K562 (cell line): ENCODE results near the gene BRICD5. TPM values are rescaled to one million over a fixed set of nuclear protein-coding genes. Genes with fewer than 3 reads are reported as not detected.

Experiments
- ATAC-seq: fragments of 200-7000 bp; cut with Tn5 transposase; 3 replicates; pipeline ENCODE4 v1.9.1; 2020; ENCODE audit warnings: moderate library complexity
- BruUV-seq: library from RNA; stranded (reverse); fragments of 400-500 nt; replicated peaks from 2 replicates; lab custom pipeline; 2021; lab: Mats Ljungman, UMichigan
- CTCF ChIA-PET: fragments of 300-600 bp; formaldehyde crosslinking; extraction: SDS; loops from one replicate; lab custom pipeline; 2021; ENCODE audit warnings: low intra/inter-chr PET ratio; lab: Yijun Ruan, JAX
- POLR2A ChIA-PET: fragments of 300-600, 350-650 bp; sonication (Branson Sonifier 250); formaldehyde crosslinking; extraction: SDS; loops from one replicate; lab custom pipeline; 2021; ENCODE audit warnings: antibody characterized with exemption, inconsistent platforms; lab: Yijun Ruan, JAX
- DNase-seq, 4 experiments: peaks; one replicate each; pipeline versions ENCODE4 v3.0.0 to v3.0.0-alpha.2; 2011 to 2018; ENCODE audit warnings: low spot score in 3 of 4, mixed read lengths in 3 of 4; ENCODE audit errors: extremely low read depth in 1 of 4
- FAIRE-seq: peaks from 2 replicates; lab custom pipeline; 2011; peaks lifted over from hg19 to GRCh38; lab: Jason Lieb, UNC
- H2AFZ ChIP-seq: 2 replicates; pipeline ENCODE4 v1.6.0; 2011; ENCODE audit warnings: low read depth, low read length, control low read depth, inconsistent platforms
- H3K27ac ChIP-seq: fragments of 200-600 bp; 3 replicates; pipeline ENCODE4 v1.8.0; 2011; ENCODE audit warnings: low read depth, mild to moderate bottlenecking, control low read depth, inconsistent platforms, low read length, moderate library complexity, mixed read lengths; ENCODE audit errors: extremely low read depth
- H3K27me3 ChIP-seq, 2 experiments: fragments of 300-600 bp in 1 of 2; 2 replicates in 1 of 2; 3 replicates in 1 of 2; pipeline versions ENCODE4 v1.6.0 to v1.8.0; 2011; ENCODE audit warnings: inconsistent platforms in 2 of 2, low read length in 2 of 2, mild to moderate bottlenecking in 1 of 2, mixed read lengths in 1 of 2, moderate library complexity in 1 of 2; ENCODE audit not compliant: control insufficient read depth in 2 of 2, insufficient read depth in 2 of 2
- H3K36me3 ChIP-seq: fragments of 300-600 bp; 3 replicates; pipeline ENCODE4 v1.8.0; 2011; ENCODE audit warnings: mild to moderate bottlenecking, low read length, inconsistent platforms; ENCODE audit not compliant: control insufficient read depth, insufficient read depth
- H3K4me1 ChIP-seq, 2 experiments: fragments of 200-600 bp in 1 of 2; replicated peaks in 1 of 2; 2 replicates in 1 of 2; 3 replicates in 1 of 2; pipeline versions ENCODE4 v1.5.1 to v1.8.0; 2011; ENCODE audit warnings: inconsistent platforms in 2 of 2, low read length in 2 of 2, mild to moderate bottlenecking in 1 of 2, mixed read lengths in 1 of 2, moderate library complexity in 1 of 2; ENCODE audit not compliant: control insufficient read depth in 2 of 2, insufficient read depth in 2 of 2
- H3K4me2 ChIP-seq: 2 replicates; pipeline ENCODE4 v1.6.1; 2011; ENCODE audit warnings: low read length, control low read depth, inconsistent platforms, mixed read lengths; ENCODE audit not compliant: insufficient read depth
- H3K4me3 ChIP-seq: fragments of 200-600 bp; sonication (generic), shearing (Covaris generic); 2 replicates; pipeline ENCODE4 v1.5.1; 2016; ENCODE audit warnings: control low read depth, inconsistent platforms
- H3K79me2 ChIP-seq: fragments of 200-600 bp; 3 replicates; pipeline ENCODE4 v1.8.0; 2011; ENCODE audit warnings: low read length, inconsistent platforms; ENCODE audit not compliant: control insufficient read depth, insufficient read depth
- H3K9ac ChIP-seq, 2 experiments: 2 replicates each; pipeline versions ENCODE4 v1.6.0 to v1.6.1; 2011; ENCODE audit warnings: low read depth in 2 of 2, low read length in 2 of 2, control low read depth in 1 of 2, inconsistent platforms in 1 of 2, mild to moderate bottlenecking in 1 of 2, mixed read lengths in 1 of 2; ENCODE audit not compliant: insufficient read depth in 1 of 2
- H3K9me1 ChIP-seq: one replicate; pipeline ENCODE4 v1.6.0; 2011; ENCODE audit warnings: inconsistent platforms, mild to moderate bottlenecking, low read length, moderate library complexity; ENCODE audit not compliant: control insufficient read depth, insufficient read depth
- H3K9me3 ChIP-seq: replicated peaks from 2 replicates; pipeline ENCODE4 v1.5.1; 2011; ENCODE audit warnings: low read depth, low read length, inconsistent platforms; ENCODE audit not compliant: control insufficient read depth, insufficient read depth
- H4K20me1 ChIP-seq: replicated peaks from 2 replicates; pipeline ENCODE4 v1.6.1; 2011; ENCODE audit warnings: low read length, inconsistent platforms, mixed read lengths; ENCODE audit not compliant: control insufficient read depth, insufficient read depth
- CBFB ChIP-seq: sonication (generic); formaldehyde crosslinking; IDR thresholded peaks from 2 replicates; pipeline ENCODE4 v1.4.0; 2020; ENCODE audit warnings: mild to moderate bottlenecking, missing genetic modification reagents
- NUFIP1 ChIP-seq: fragments of 450-650 bp; IDR thresholded peaks from 2 replicates; pipeline ENCODE4 v1.6.1; 2018; ENCODE audit not compliant: partially characterized antibody
- RBFOX2 ChIP-seq: fragments of 200-400 bp; formaldehyde crosslinking; IDR thresholded peaks from 2 replicates; pipeline ENCODE4 v1.6.1; 2017; ENCODE audit warnings: low read depth, mild to moderate bottlenecking, low read length, moderate library complexity
- SREBF1 ChIP-seq: fragments of 150-350 bp; IDR thresholded peaks from 2 replicates; pipeline ENCODE4 v1.6.1; 2014; ENCODE audit warnings: antibody characterized with exemption, low read depth, low read length, borderline replicate concordance
- ZKSCAN3 ChIP-seq: fragments of 250-450 bp; sonication (Bioruptor Pico); IDR thresholded peaks from 2 replicates; pipeline ENCODE4 v1.4.0; 2020
- WGBS: fragments of 100-300 bp; shearing (Covaris generic); methylation state at CpG from one replicate; pipeline ENCODE4 v1.1.6; 2016; ENCODE audit warnings: low coverage, mixed read lengths; ENCODE audit not compliant: insufficient coverage; ENCODE audit errors: missing lambda C conversion rate; 5-methylcytosine and 5-hydroxymethylcytosine counted together
- in situ Hi-C: fragments of 300-500 bp; cut with MboI; formaldehyde crosslinking; loops from 4 replicates; pipeline ENCODE4 v1.15.0; 2018; ENCODE audit warnings: inconsistent platforms, mixed read lengths
- intact Hi-C: fragments of 100-400 bp; cut with micrococcal nuclease; formaldehyde crosslinking; loops from 2 replicates; pipeline ENCODE4 v1.14.2; 2022
- polyA plus RNA-seq, 8 experiments: library from polyadenylated mRNA; depleted of rRNA in 4 of 8; stranded (reverse) in 5 of 8; unstranded in 3 of 8; fragments of >200 nt; fragmentation: Nextera tagmentation in 2 of 8; fragmentation: Illumina TruSeq in 1 of 8; extraction: Ambion mirVana in 2 of 8; extraction: Trizol in 1 of 8; gene quantifications; 2 replicates each; pipeline versions ENCODE4 v1.2.1 to v1.2.3, GENCODE V29; 2011 to 2014; ENCODE audit warnings: inconsistent platforms in 1 of 8, missing spikeins in 1 of 8
- total RNA-seq, 7 experiments: library from RNA; depleted of rRNA in 6 of 7; stranded (reverse); fragments of >200 nt in 6 of 7; fragmentation: Illumina TruSeq in 2 of 7; extraction: Trizol in 2 of 7; gene quantifications; 2 replicates each; pipeline versions ENCODE4 v1.2.1 to v1.2.3, GENCODE V29; 2011 to 2021; ENCODE audit warnings: low replicate concordance in 1 of 7
- TF ChIP-seq, protein P1 (sequence below): fragments of 250-450 bp; sonication (Bioruptor Pico); IDR thresholded peaks from 2 replicates; pipeline ENCODE4 v1.6.1; 2021; ENCODE audit warnings: mild to moderate bottlenecking
- TF ChIP-seq, protein P2 (sequence below): sonication (generic); formaldehyde crosslinking; IDR thresholded peaks from 2 replicates; pipeline ENCODE4 v1.8.1; 2023; ENCODE audit warnings: mild to moderate bottlenecking, missing genetic modification reagents

The BRICD5 gene
- total and polyA plus RNA-seq, 9 of the 15 experiments (the other 6 are each of a cell fraction or from before 2014, with no cell fraction given): 0.24 to 15.1 (median 2.4) TPM; not detected in 1

DNA sequence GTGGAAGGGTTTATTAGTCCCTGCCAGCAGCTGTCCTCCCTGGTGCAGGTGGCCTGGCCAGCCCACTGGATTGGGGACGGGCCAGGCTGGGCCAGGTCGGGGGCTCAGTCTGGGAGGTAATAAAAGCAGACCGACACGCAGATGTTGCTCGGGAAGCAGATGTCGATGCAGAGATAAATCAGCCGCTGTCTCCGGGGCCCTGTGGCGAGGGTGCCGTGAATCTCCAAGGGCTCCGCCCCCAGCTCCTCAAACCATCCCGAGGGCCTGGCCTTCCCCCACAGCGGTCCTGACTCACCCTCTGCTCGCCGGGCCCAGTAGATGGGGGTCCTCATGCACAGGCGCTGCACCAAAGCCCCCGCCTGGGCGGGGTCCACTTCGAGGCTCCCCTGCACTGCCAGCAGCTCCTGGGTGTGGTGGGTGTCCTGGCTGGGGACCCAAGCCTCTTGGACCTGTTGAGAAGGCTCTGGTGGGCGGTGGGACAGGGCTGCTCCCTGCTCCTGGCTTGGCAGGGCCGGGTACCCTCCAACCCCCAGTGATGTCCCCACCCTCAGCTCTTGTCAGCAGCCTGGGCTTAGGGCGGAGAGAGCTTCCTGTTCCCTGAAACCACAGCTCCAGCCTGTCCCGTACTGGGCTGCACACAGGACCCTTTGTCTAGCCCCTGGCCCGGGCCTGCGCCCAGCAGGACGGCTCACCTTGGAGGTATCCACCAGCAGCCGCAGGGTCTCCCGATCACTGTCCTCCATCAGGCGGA is 1.2 kb downstream of the BRICD5 start (continued):
- TF ChIP-seq, protein P1, sequence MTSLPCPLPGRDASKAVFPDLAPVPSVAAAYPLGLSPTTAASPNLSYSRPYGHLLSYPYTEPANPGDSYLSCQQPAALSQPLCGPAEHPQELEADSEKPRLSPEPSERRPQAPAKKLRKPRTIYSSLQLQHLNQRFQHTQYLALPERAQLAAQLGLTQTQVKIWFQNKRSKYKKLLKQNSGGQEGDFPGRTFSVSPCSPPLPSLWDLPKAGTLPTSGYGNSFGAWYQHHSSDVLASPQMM (CRISPR knock-in tag): no peak
- TF ChIP-seq NUFIP1: no peak

DNA sequence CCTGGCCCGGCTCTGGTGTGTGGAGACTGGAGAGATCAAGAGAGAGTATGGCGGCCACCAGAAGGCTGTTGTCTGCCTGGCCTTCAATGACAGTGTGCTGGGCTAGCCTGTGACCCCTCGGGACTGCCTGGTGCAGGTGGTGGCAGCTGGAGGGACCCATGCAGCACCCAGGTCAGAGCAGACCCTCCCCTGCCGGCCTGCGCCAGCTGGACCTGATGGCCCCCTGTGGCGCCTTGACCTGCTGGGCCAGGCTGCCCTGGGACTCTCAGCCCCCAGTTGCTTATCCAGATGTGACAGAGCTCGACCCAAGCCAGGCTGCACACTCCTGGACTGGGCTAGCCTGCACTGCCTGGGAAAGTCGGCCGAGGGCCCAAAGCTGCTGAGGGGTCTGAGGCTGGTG is 1.9 kb downstream of the BRICD5 start:
- no peak for TF ChIP-seq SREBF1
- TF ChIP-seq ZKSCAN3 (CRISPR knock-in tag): peak; percentile 33; the same call in 1 of the 2 replicates
- peak; percentile 71; the same call in 1 of the 2 replicates for TF ChIP-seq CBFB (CRISPR knock-in tag)
- TF ChIP-seq RBFOX2: peak; percentile 48; the same call in 1 of the 2 replicates
- TF ChIP-seq, protein P2, sequence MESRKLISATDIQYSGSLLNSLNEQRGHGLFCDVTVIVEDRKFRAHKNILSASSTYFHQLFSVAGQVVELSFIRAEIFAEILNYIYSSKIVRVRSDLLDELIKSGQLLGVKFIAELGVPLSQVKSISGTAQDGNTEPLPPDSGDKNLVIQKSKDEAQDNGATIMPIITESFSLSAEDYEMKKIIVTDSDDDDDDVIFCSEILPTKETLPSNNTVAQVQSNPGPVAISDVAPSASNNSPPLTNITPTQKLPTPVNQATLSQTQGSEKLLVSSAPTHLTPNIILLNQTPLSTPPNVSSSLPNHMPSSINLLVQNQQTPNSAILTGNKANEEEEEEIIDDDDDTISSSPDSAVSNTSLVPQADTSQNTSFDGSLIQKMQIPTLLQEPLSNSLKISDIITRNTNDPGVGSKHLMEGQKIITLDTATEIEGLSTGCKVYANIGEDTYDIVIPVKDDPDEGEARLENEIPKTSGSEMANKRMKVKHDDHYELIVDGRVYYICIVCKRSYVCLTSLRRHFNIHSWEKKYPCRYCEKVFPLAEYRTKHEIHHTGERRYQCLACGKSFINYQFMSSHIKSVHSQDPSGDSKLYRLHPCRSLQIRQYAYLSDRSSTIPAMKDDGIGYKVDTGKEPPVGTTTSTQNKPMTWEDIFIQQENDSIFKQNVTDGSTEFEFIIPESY (CRISPR knock-in tag): peak; percentile 59; the same call in 1 of the 2 replicates
- in situ Hi-C loops (no loop called here), intact Hi-C loops (no loop called here)
- Histone ChIP-seq H3K36me3 (peaks cover 61% of the 10 kb centered on the region; the same call in 2 of the 3 replicates), H3K4me1 (peaks cover 33 to 89% of the 10 kb centered on the region in 2 experiments), H3K9me3 (no peaks in the 10 kb centered on the region), H3K27me3 (no peaks in the 10 kb centered on the region), H2AFZ (no peak overlapping the region), H3K79me2 (peaks cover 66% of the 10 kb centered on the region), H3K9me1 (no peaks in the 10 kb centered on the region), H3K4me3 (no peak overlapping the region), H3K4me2 (no peak overlapping the region), H3K9ac (peak overlapping the region in 1 of 2 experiments; percentile 96; a peak in 2 of 4 replicates), H4K20me1 (peaks cover 21% of the 10 kb centered on the region), H3K27ac (no peak overlapping the region)
- ATAC-seq: no peak
- FAIRE-seq: no peak
- BruUV-seq: no TSS peak
- ChIA-PET CTCF (no interaction called here), POLR2A (interaction anchor here (0.6 to 1.3 kb wide), 6 partner anchors 9 to 53 kb away, joined by 3 to 4 read pairs (median 3); partner anchors contain the start of genes ECI1 and TRAF7)
- 98% methylated on average over 6 of the region's 9 CpGs for WGBS
- no peak for DNase-seq
